Neural cell (in vitro differentiated cells): ENCODE measurements around the gene UMAD1. TPM values are rescaled to one million over a fixed set of nuclear protein-coding genes. Genes with fewer than 3 reads are reported as not detected.

Experiments used
- H2AFZ ChIP-seq: fragments of 200-600, 300-800 bp; sonication (generic), shearing (Covaris generic); 2 replicates; pipeline ENCODE4 v1.6.0; 2014; ENCODE audit warnings: low read depth, mild to moderate bottlenecking, antibody characterized with exemption, low read length, moderate library complexity
- H3F3A ChIP-seq: fragments of 200-600 bp; shearing (Covaris generic); 2 replicates; pipeline ENCODE4 v1.6.1; 2016; ENCODE audit warnings: mild to moderate bottlenecking, moderate library complexity, mixed read lengths, antibody characterized with exemption, low read length; ENCODE audit not compliant: insufficient read depth, poor library complexity, severe bottlenecking
- H3K27ac ChIP-seq: fragments of 200-600, 300-800 bp; sonication (generic), shearing (Covaris generic); 2 replicates; pipeline ENCODE4 v1.5.1; 2014; ENCODE audit warnings: mild to moderate bottlenecking, low read length, moderate library complexity
- H3K27me3 ChIP-seq: fragments of 300-800, 200-600 bp; sonication (generic), shearing (Covaris generic); 2 replicates; pipeline ENCODE4 v1.6.0; 2014; ENCODE audit warnings: mild to moderate bottlenecking, low read depth, low read length, moderate library complexity; ENCODE audit not compliant: insufficient read depth
- H3K36me3 ChIP-seq: fragments of 300-800, 200-600 bp; sonication (generic), shearing (Covaris generic); 2 replicates; pipeline ENCODE4 v1.5.1; 2014; ENCODE audit warnings: mild to moderate bottlenecking, antibody characterized with exemption, low read length, moderate library complexity; ENCODE audit not compliant: insufficient read depth
- H3K4me2 ChIP-seq: fragments of 300-800, 200-600 bp; sonication (generic), shearing (Covaris generic); 2 replicates; pipeline ENCODE4 v1.6.0; 2014; ENCODE audit warnings: mild to moderate bottlenecking, low read length
- H3K4me3 ChIP-seq: fragments of 300-800, 200-600 bp; sonication (generic), shearing (Covaris generic); 2 replicates; pipeline ENCODE4 v1.5.1; 2014; ENCODE audit warnings: mild to moderate bottlenecking, low read length, moderate library complexity
- H3K79me2 ChIP-seq: fragments of 200-600 bp; shearing (Covaris generic); replicated peaks from 2 replicates; pipeline ENCODE4 v1.6.0; 2014; ENCODE audit warnings: mild to moderate bottlenecking, low read length, moderate library complexity; ENCODE audit not compliant: insufficient read depth
- H3K9ac ChIP-seq: fragments of 300-800, 200-600 bp; sonication (generic), shearing (Covaris generic); 2 replicates; pipeline ENCODE4 v1.6.1; 2016; ENCODE audit warnings: mild to moderate bottlenecking, low read length, mixed read lengths
- H3K9me2 ChIP-seq: fragments of 200-600 bp; shearing (Covaris generic); 2 replicates; pipeline ENCODE4 v1.6.1; 2016; ENCODE audit warnings: mild to moderate bottlenecking, low read length, mixed read lengths; ENCODE audit not compliant: insufficient read depth
- H3K9me3 ChIP-seq: fragments of 200-600, 300-800 bp; sonication (generic), shearing (Covaris generic); 2 replicates; pipeline ENCODE4 v1.6.1; 2016; ENCODE audit warnings: mild to moderate bottlenecking, mixed run types, low read length, moderate library complexity, mixed read lengths
- H4K20me1 ChIP-seq: fragments of 200-600 bp; shearing (Covaris generic); 2 replicates; pipeline ENCODE4 v1.6.1; 2016; ENCODE audit warnings: mild to moderate bottlenecking, mixed run types; ENCODE audit not compliant: insufficient read depth
- CTCF ChIP-seq: fragments of 450-650 bp; IDR thresholded peaks from 2 replicates; pipeline ENCODE4 v1.5.1; 2014; ENCODE audit warnings: antibody characterized with exemption, mild to moderate bottlenecking, moderate library complexity; ENCODE audit not compliant: poor library complexity, severe bottlenecking
- EP300 ChIP-seq: fragments of 450-650 bp; conservative IDR thresholded peaks from 2 replicates; pipeline ENCODE4 v1.6.1; 2014; ENCODE audit warnings: antibody characterized with exemption, mild to moderate bottlenecking, moderate library complexity; ENCODE audit not compliant: poor library complexity, severe bottlenecking
- EZH2 ChIP-seq: fragments of 200-600, 300-800 bp; shearing (Covaris generic), sonication (generic); IDR thresholded peaks from 2 replicates; pipeline ENCODE4 v1.6.1; 2014; ENCODE audit warnings: antibody characterized with exemption, low read length, borderline replicate concordance, mild to moderate bottlenecking; ENCODE audit not compliant: insufficient read depth, poor library complexity, severe bottlenecking
- MXI1 ChIP-seq: fragments of 450-650 bp; conservative IDR thresholded peaks from 2 replicates; pipeline ENCODE4 v1.6.1; 2014; ENCODE audit warnings: antibody characterized with exemption, mild to moderate bottlenecking; ENCODE audit not compliant: poor library complexity, severe bottlenecking
- POLR2AphosphoS5 ChIP-seq: IDR thresholded peaks from 2 replicates; pipeline ENCODE4 v1.6.1; 2012
- RAD21 ChIP-seq: fragments of 450-650 bp; conservative IDR thresholded peaks from 2 replicates; pipeline ENCODE4 v1.6.1; 2014; ENCODE audit warnings: antibody characterized with exemption, mild to moderate bottlenecking, moderate library complexity
- REST ChIP-seq: IDR thresholded peaks from 2 replicates; pipeline ENCODE4 v1.6.1; 2012; ENCODE audit warnings: borderline replicate concordance
- SMC3 ChIP-seq: fragments of 450-650 bp; conservative IDR thresholded peaks from 2 replicates; pipeline ENCODE4 v1.6.1; 2014; ENCODE audit warnings: antibody characterized with exemption, mild to moderate bottlenecking, moderate library complexity; ENCODE audit not compliant: poor library complexity
- TAF1 ChIP-seq: IDR thresholded peaks from 2 replicates; pipeline ENCODE4 v1.6.1; 2012; ENCODE audit warnings: low read depth
- polyA plus RNA-seq: library from polyadenylated mRNA; depleted of rRNA; stranded (reverse); fragments of >200 nt; gene quantifications from 2 replicates; pipeline ENCODE4 v1.2.3, GENCODE V29; 2014

UMAD1 gene
- polyA plus RNA-seq, 1 donor from 2014 or later: 14.7 TPM

- no peak for TF ChIP-seq REST
- no peak for TF ChIP-seq TAF1
- no peak for TF ChIP-seq CTCF
- no peak for TF ChIP-seq EZH2
- no peak for TF ChIP-seq EP300
- no peak for TF ChIP-seq SMC3
- TF ChIP-seq RAD21: no peak
- TF ChIP-seq MXI1: no peak
- Histone ChIP-seq H3K36me3 (no peaks in the 10 kb centered on the region), H3K27ac (no peak overlapping the region), H3K9me2 (no peaks in the 10 kb centered on the region), H3K9me3 (no peaks in the 10 kb centered on the region), H3K27me3 (no peaks in the 10 kb centered on the region), H3K9ac (no peak overlapping the region), H3K4me2 (no peak overlapping the region), H2AFZ (no peak overlapping the region), H3K79me2 (no peaks in the 10 kb centered on the region), H3K4me3 (no peak overlapping the region), H3F3A (no peaks in the 10 kb centered on the region), H4K20me1 (no peaks in the 10 kb centered on the region)
Measured at GRCh38 chr7:7916064-7916463, 275.5 kb downstream of the UMAD1 start.

- Histone ChIP-seq H3F3A (no peaks in the 10 kb centered on the region), H3K9me3 (no peaks in the 10 kb centered on the region), H3K27ac (no peak overlapping the region), H3K9me2 (no peaks in the 10 kb centered on the region), H2AFZ (no peak overlapping the region), H3K36me3 (no peaks in the 10 kb centered on the region), H3K4me2 (no peak overlapping the region), H3K79me2 (no peaks in the 10 kb centered on the region), H4K20me1 (no peaks in the 10 kb centered on the region), H3K9ac (no peak overlapping the region), H3K4me3 (no peak overlapping the region), H3K27me3 (no peaks in the 10 kb centered on the region)
- no peak for TF ChIP-seq TAF1
- TF ChIP-seq MXI1: no peak
- TF ChIP-seq SMC3: no peak
- no peak for TF ChIP-seq CTCF
- no peak for TF ChIP-seq EP300
- no peak for TF ChIP-seq POLR2AphosphoS5
- TF ChIP-seq REST: no peak
- no peak for TF ChIP-seq EZH2
- TF ChIP-seq RAD21: no peak
Measured at GRCh38 chr7:7917593-7917992, 277.0 kb downstream of the UMAD1 start.
